K562 (cell line): ENCODE measurements around the gene LATS2. TPM values are rescaled to one million over a fixed set of nuclear protein-coding genes. Genes with fewer than 3 reads are reported as not detected.
A peak's percentile ranks its signal among the peaks of the same experiment; 100 is the strongest.

Experiments
- ATAC-seq: fragments of 200-7000 bp; cut with Tn5 transposase; 3 replicates; pipeline ENCODE4 v1.9.1; 2020; ENCODE audit warnings: moderate library complexity
- BruUV-seq: library from RNA; stranded (reverse); fragments of 400-500 nt; replicated peaks from 2 replicates; lab custom pipeline; 2021; lab: Mats Ljungman, UMichigan
- CTCF ChIA-PET: fragments of 300-600 bp; formaldehyde crosslinking; extraction: SDS; loops from one replicate; lab custom pipeline; 2021; ENCODE audit warnings: low intra/inter-chr PET ratio; lab: Yijun Ruan, JAX
- POLR2A ChIA-PET: fragments of 300-600, 350-650 bp; sonication (Branson Sonifier 250); formaldehyde crosslinking; extraction: SDS; loops from one replicate; lab custom pipeline; 2021; ENCODE audit warnings: antibody characterized with exemption, inconsistent platforms; lab: Yijun Ruan, JAX
- DNase-seq, 4 experiments: peaks; one replicate each; pipeline versions ENCODE4 v3.0.0 to v3.0.0-alpha.2; 2011 to 2018; ENCODE audit warnings: low spot score in 3 of 4, mixed read lengths in 3 of 4; ENCODE audit errors: extremely low read depth in 1 of 4
- FAIRE-seq: peaks from 2 replicates; lab custom pipeline; 2011; peaks lifted over from hg19 to GRCh38; lab: Jason Lieb, UNC
- H2AFZ ChIP-seq: 2 replicates; pipeline ENCODE4 v1.6.0; 2011; ENCODE audit warnings: low read depth, low read length, control low read depth, inconsistent platforms
- H3K27ac ChIP-seq: fragments of 200-600 bp; 3 replicates; pipeline ENCODE4 v1.8.0; 2011; ENCODE audit warnings: low read depth, mild to moderate bottlenecking, control low read depth, inconsistent platforms, low read length, moderate library complexity, mixed read lengths; ENCODE audit errors: extremely low read depth
- H3K27me3 ChIP-seq, 2 experiments: fragments of 300-600 bp in 1 of 2; 2 replicates in 1 of 2; 3 replicates in 1 of 2; pipeline versions ENCODE4 v1.6.0 to v1.8.0; 2011; ENCODE audit warnings: inconsistent platforms in 2 of 2, low read length in 2 of 2, mild to moderate bottlenecking in 1 of 2, mixed read lengths in 1 of 2, moderate library complexity in 1 of 2; ENCODE audit not compliant: control insufficient read depth in 2 of 2, insufficient read depth in 2 of 2
- H3K36me3 ChIP-seq: fragments of 300-600 bp; 3 replicates; pipeline ENCODE4 v1.8.0; 2011; ENCODE audit warnings: mild to moderate bottlenecking, low read length, inconsistent platforms; ENCODE audit not compliant: control insufficient read depth, insufficient read depth
- H3K4me1 ChIP-seq, 2 experiments: fragments of 200-600 bp in 1 of 2; replicated peaks in 1 of 2; 2 replicates in 1 of 2; 3 replicates in 1 of 2; pipeline versions ENCODE4 v1.5.1 to v1.8.0; 2011; ENCODE audit warnings: inconsistent platforms in 2 of 2, low read length in 2 of 2, mild to moderate bottlenecking in 1 of 2, mixed read lengths in 1 of 2, moderate library complexity in 1 of 2; ENCODE audit not compliant: control insufficient read depth in 2 of 2, insufficient read depth in 2 of 2
- H3K4me2 ChIP-seq: 2 replicates; pipeline ENCODE4 v1.6.1; 2011; ENCODE audit warnings: low read length, control low read depth, inconsistent platforms, mixed read lengths; ENCODE audit not compliant: insufficient read depth
- H3K4me3 ChIP-seq: fragments of 200-600 bp; sonication (generic), shearing (Covaris generic); 2 replicates; pipeline ENCODE4 v1.5.1; 2016; ENCODE audit warnings: control low read depth, inconsistent platforms
- H3K79me2 ChIP-seq: fragments of 200-600 bp; 3 replicates; pipeline ENCODE4 v1.8.0; 2011; ENCODE audit warnings: low read length, inconsistent platforms; ENCODE audit not compliant: control insufficient read depth, insufficient read depth
- H3K9ac ChIP-seq, 2 experiments: 2 replicates each; pipeline versions ENCODE4 v1.6.0 to v1.6.1; 2011; ENCODE audit warnings: low read depth in 2 of 2, low read length in 2 of 2, control low read depth in 1 of 2, inconsistent platforms in 1 of 2, mild to moderate bottlenecking in 1 of 2, mixed read lengths in 1 of 2; ENCODE audit not compliant: insufficient read depth in 1 of 2
- H3K9me1 ChIP-seq: one replicate; pipeline ENCODE4 v1.6.0; 2011; ENCODE audit warnings: inconsistent platforms, mild to moderate bottlenecking, low read length, moderate library complexity; ENCODE audit not compliant: control insufficient read depth, insufficient read depth
- H3K9me3 ChIP-seq: replicated peaks from 2 replicates; pipeline ENCODE4 v1.5.1; 2011; ENCODE audit warnings: low read depth, low read length, inconsistent platforms; ENCODE audit not compliant: control insufficient read depth, insufficient read depth
- H4K20me1 ChIP-seq: replicated peaks from 2 replicates; pipeline ENCODE4 v1.6.1; 2011; ENCODE audit warnings: low read length, inconsistent platforms, mixed read lengths; ENCODE audit not compliant: control insufficient read depth, insufficient read depth
- CEBPG ChIP-seq, 3 experiments: fragments of 200-800 bp in 1 of 3; sonication (Bioruptor generic) in 1 of 3; sonication (generic) in 1 of 3; formaldehyde crosslinking in 1 of 3; IDR thresholded peaks in 2 of 3; conservative IDR thresholded peaks in 1 of 3; 2 replicates each; pipeline versions ENCODE4 v1.6.1 to v1.8.0; 2016 to 2022; ENCODE audit warnings: missing compliant biosample characterization in 2 of 3, missing genetic modification characterization in 2 of 3, mild to moderate bottlenecking in 1 of 3, missing genetic modification reagents in 1 of 3
- FOXJ2 ChIP-seq: fragments of 200-800 bp; sonication (Bioruptor generic); IDR thresholded peaks from 2 replicates; pipeline ENCODE4 v1.6.1; 2016; ENCODE audit warnings: missing genetic modification characterization, missing compliant biosample characterization
- HOXB6 ChIP-seq: fragments of 250-450 bp; sonication (Bioruptor Pico); IDR thresholded peaks from 2 replicates; pipeline ENCODE4 v1.5.1; 2022; ENCODE audit warnings: mild to moderate bottlenecking, borderline replicate concordance
- NFRKB ChIP-seq: fragments of 450-650 bp; IDR thresholded peaks from 2 replicates; pipeline ENCODE4 v1.6.1; 2016; ENCODE audit warnings: low read depth
- OTX1 ChIP-seq: fragments of 450-650 bp; formaldehyde crosslinking; IDR thresholded peaks from 2 replicates; pipeline ENCODE4 v1.4.0; 2022; ENCODE audit warnings: mild to moderate bottlenecking
- POU5F1 ChIP-seq: fragments of 150-350 bp; IDR thresholded peaks from 2 replicates; pipeline ENCODE4 v1.6.1; 2014; ENCODE audit warnings: borderline replicate concordance, low read length, low read depth, mild to moderate bottlenecking; ENCODE audit not compliant: partially characterized antibody
- RBM14 ChIP-seq: fragments of 200-400 bp; formaldehyde crosslinking; IDR thresholded peaks from 2 replicates; pipeline ENCODE4 v1.6.1; 2018; ENCODE audit warnings: low read depth, mild to moderate bottlenecking, low read length, moderate library complexity, borderline replicate concordance; ENCODE audit not compliant: insufficient read depth
- TFAP4 ChIP-seq: sonication (generic); formaldehyde crosslinking; IDR thresholded peaks from 2 replicates; pipeline ENCODE4 v1.8.0; 2022; ENCODE audit warnings: missing genetic modification reagents, mild to moderate bottlenecking, moderate library complexity, borderline replicate concordance
- ZNF668 ChIP-seq: fragments of 250-450 bp; sonication (Bioruptor Pico); IDR thresholded peaks from 2 replicates; pipeline ENCODE4 v1.8.0; 2022; ENCODE audit warnings: mild to moderate bottlenecking, inconsistent platforms
- WGBS: fragments of 100-300 bp; shearing (Covaris generic); methylation state at CpG from one replicate; pipeline ENCODE4 v1.1.6; 2016; ENCODE audit warnings: low coverage, mixed read lengths; ENCODE audit not compliant: insufficient coverage; ENCODE audit errors: missing lambda C conversion rate; 5-methylcytosine and 5-hydroxymethylcytosine counted together
- in situ Hi-C: fragments of 300-500 bp; cut with MboI; formaldehyde crosslinking; loops from 4 replicates; pipeline ENCODE4 v1.15.0; 2018; ENCODE audit warnings: inconsistent platforms, mixed read lengths
- intact Hi-C: fragments of 100-400 bp; cut with micrococcal nuclease; formaldehyde crosslinking; loops from 2 replicates; pipeline ENCODE4 v1.14.2; 2022
- polyA plus RNA-seq, 8 experiments: library from polyadenylated mRNA; depleted of rRNA in 4 of 8; stranded (reverse) in 5 of 8; unstranded in 3 of 8; fragments of >200 nt; fragmentation: Nextera tagmentation in 2 of 8; fragmentation: Illumina TruSeq in 1 of 8; extraction: Ambion mirVana in 2 of 8; extraction: Trizol in 1 of 8; gene quantifications; 2 replicates each; pipeline versions ENCODE4 v1.2.1 to v1.2.3, GENCODE V29; 2011 to 2014; ENCODE audit warnings: inconsistent platforms in 1 of 8, missing spikeins in 1 of 8
- total RNA-seq, 7 experiments: library from RNA; depleted of rRNA in 6 of 7; stranded (reverse); fragments of >200 nt in 6 of 7; fragmentation: Illumina TruSeq in 2 of 7; extraction: Trizol in 2 of 7; gene quantifications; 2 replicates each; pipeline versions ENCODE4 v1.2.1 to v1.2.3, GENCODE V29; 2011 to 2021; ENCODE audit warnings: low replicate concordance in 1 of 7
- TF ChIP-seq, protein P1 (sequence below): fragments of 450-650 bp; formaldehyde crosslinking; IDR thresholded peaks from 2 replicates; pipeline ENCODE4 v1.4.0; 2020; ENCODE audit warnings: mild to moderate bottlenecking

The LATS2 gene
- total and polyA plus RNA-seq, 9 of the 15 experiments (the other 6 are each of a cell fraction or from before 2014, with no cell fraction given): 0.18 to 3.7 (median 0.76) TPM

DNA sequence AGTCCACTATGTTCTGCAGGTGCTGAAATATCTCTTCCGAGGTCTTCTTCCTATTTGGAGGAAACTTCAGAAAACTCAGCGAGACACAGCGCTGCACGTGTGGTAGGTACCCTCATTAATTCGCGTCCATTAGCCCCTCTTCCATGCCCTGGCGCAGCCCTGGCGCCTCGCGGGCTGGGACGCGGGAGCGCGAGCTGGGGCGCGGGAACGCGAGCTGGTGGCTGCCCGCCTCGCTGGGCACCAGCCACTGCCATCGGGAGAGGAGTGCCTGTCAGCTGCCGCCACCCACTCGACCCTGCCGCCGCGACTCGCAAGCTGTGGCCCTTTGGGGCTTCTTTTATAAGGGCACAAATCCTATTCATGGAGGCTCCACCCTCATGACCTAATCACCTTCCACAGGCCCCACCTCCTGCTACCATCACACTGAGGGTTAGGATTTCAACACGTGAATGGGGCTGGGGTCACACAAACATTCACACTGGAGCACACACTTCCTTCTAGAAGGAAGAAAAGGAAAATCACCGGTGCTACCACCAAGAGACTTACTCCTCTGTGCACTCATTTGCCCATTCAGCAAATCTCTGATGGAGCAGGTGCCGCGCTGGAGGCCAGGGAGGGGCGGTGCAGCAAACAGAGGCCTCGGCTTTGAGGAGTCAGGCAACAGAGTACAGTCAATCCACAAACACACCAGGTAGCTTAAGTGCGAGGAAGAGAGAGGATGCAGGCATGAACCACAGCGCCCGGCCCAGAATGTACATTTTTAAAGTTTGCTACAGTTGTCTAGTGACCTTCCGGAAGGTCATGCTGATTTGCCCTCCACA lies 43.0 kb upstream of the LATS2 start (continued):
- no peak for TF ChIP-seq OTX1 (CRISPR knock-in tag)

- no peak for DNase-seq
- 0 out of 2 replicates have a peak overlapping the region, but pooled peaks have one; percentile 9 for H2AFZ ChIP-seq
- in situ Hi-C loops (loop anchor here (10.0 kb wide), 1 partner anchor 157 kb away; no protein-coding TSS in a partner anchor), intact Hi-C loops (loop anchor here (10.0 kb wide), 1 partner anchor 373 kb away; no protein-coding TSS in a partner anchor)
- H3K4me2 ChIP-seq: no peak overlapping the region
- ATAC-seq: no peak
- H3K9me1 ChIP-seq: no peaks in the 10 kb centered on the region
- H4K20me1 ChIP-seq: no peaks in the 10 kb centered on the region
- 13% methylated on average over 11 of the region's 12 CpGs for WGBS
- ChIA-PET CTCF (no interaction called here), POLR2A (interaction anchor here (1.1 kb wide), 1 partner anchor 71 kb away, joined by 3 read pairs; no protein-coding TSS in a partner anchor)
- no peaks in the 10 kb centered on the region for H3K36me3 ChIP-seq
- no peaks in the 10 kb centered on the region; a peak in 1 of 5 replicates for H3K4me1 ChIP-seq
- no peak overlapping the region for H3K27ac ChIP-seq
- no peak overlapping the region for H3K9ac ChIP-seq
- no peak for FAIRE-seq
- TF ChIP-seq NFRKB (no peak), FOXJ2 (tag) (no peak), HOXB6 (CRISPR knock-in tag) (no peak), TFAP4 (CRISPR knock-in tag) (no peak), CEBPG (CRISPR knock-in tag; IDR thresholded peaks at IDR 0.05) (no peak), CEBPG (tag; conservative IDR thresholded peaks at IDR 0.05 in 1 of 2, IDR thresholded peaks at IDR 0.05 in 1 of 2) (no peak), ZNF668 (CRISPR knock-in tag) (no peak), RBM14 (no peak), POU5F1 (no peak)
- TF ChIP-seq, protein P1, sequence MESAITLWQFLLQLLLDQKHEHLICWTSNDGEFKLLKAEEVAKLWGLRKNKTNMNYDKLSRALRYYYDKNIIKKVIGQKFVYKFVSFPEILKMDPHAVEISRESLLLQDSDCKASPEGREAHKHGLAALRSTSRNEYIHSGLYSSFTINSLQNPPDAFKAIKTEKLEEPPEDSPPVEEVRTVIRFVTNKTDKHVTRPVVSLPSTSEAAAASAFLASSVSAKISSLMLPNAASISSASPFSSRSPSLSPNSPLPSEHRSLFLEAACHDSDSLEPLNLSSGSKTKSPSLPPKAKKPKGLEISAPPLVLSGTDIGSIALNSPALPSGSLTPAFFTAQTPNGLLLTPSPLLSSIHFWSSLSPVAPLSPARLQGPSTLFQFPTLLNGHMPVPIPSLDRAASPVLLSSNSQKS (CRISPR knock-in tag): no peak
- no peak overlapping the region for H3K4me3 ChIP-seq
- H3K9me3 ChIP-seq: no peaks in the 10 kb centered on the region
- H3K27me3 ChIP-seq: no peaks in the 10 kb centered on the region; a peak in 2 of 5 replicates
- no TSS peak for BruUV-seq
- H3K79me2 ChIP-seq: no peaks in the 10 kb centered on the region
Observed at GRCh38 chr13:21101865-21102576, 40.6 kb upstream of the LATS2 start.
